T-helper 1 cell treated with Interleukin-12 subunit alpha and Interleukin-12 subunit beta and Interleukin-4 antibody, amounts not matched to agents 30 ng/mL and 1 ng/mL, for 36 hours (primary cell): Measurements from ENCODE around the gene RALGPS1. TPM values are rescaled to one million over a fixed set of nuclear protein-coding genes. Genes with fewer than 3 reads are reported as not detected.

Source experiments
- intact Hi-C: fragments of 100-400 bp; cut with micrococcal nuclease; formaldehyde crosslinking; loops from one replicate; pipeline ENCODE4 v1.15.1; 2024
- total RNA-seq: library from RNA; stranded (reverse); gene quantifications from 2 replicates; pipeline ENCODE4 v1.2.3, GENCODE V29; 2022

RALGPS1 gene
- total RNA-seq, 1 donor from 2014 or later, result 3.8 TPM

DNA sequence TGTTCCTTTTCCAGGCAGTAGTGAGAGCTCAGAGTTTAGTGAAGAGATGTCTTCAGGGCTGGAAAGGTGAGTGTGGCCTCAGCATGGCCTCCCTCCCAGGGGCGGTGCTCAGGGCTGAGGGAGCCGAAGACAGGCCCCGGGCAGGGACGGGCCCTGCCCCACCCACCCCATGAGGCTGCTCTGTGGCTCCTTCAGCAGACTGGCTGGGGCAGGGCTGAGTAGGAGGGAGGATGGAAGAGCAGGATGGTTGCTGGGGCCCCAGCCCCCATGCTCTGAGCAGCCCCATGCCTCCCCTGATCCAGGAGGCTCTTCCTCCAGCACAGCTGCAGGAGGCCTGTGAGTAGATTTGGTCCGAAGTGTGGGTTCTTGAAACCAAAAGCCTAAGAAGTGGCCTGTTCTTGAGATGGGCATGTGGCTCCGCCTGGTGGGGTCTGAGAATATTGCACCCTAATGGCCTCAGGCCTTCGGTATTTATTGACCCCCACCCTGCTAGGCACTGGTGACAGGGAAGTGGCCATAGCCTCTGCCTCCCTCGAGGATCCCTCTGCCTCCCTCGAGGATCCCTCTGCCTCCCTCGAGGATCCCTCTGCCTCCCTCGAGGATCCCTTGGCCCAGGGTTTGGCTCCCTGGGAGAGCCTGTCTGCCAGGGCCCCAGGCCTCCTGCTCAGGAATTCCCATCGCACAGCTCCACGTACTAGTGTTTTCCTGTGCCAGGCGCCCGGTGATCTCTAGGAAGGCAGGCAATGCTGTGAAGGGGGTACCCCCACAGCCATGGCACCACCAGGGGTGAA lies 284.6 kb downstream of the RALGPS1 start:
- intact Hi-C loops, result loop anchor here (1.0 to 2.0 kb wide), 4 partner anchors 213 to 338 kb away; partner anchors contain the start of gene ZBTB34

DNA sequence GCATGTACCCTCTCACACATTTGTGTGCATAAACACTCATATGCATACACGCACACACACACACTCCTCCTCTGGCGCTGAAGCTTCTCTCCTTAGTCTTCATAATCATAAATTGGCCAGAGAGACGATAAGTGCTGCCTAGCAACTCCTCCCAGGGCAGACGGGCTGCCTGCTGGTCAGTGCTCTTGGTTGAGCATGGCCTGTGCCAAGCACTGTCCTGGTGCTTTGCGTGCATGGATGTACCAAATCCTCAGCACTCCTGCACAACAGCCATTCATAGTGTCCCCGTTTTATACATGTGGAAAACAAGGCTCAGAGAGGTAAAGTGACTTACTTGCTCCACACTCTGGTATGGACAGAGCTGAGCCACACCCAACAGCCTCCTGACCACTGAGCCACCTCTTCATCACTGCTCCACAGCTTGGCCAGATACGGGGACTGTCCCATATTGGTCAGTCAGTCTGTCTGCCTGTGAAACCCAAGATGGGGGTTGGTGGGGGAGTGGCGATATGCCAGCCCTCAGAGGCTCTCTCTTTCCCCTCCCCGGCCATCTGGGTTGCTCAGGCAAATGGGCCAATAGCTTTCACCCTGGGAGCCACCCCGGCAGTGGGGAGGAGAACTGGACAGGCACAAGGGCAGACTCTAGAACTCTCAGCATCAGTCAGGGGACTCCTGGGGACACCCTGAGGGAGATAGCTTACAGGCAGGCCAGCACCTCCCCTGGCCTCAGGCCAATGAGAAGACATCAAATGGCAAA lies 285.7 kb downstream of the RALGPS1 start:
- intact Hi-C loops, result no loop called here

DNA sequence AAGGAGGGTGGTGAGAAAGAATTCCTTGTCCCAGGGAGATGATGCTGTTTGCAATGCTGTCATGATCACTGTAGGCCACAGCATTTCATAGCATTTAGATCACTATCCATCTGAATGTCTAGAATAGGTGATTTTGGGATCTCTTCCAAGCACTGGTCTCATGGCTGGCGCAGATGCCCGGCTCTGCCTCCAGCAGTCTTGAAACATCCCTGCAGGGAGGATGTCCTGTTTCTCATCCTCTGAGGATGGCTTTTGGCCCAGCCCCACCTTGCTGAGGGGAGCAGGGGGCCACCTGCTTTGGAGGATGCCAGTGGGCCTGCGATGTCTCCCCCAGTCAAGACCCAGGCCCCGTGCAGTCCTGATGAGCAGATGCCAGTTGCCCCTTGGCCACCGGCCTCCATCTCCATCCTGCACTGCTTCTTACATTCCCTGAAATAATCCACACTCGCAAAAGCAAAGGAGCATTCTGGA lies 286.5 kb downstream of the RALGPS1 start:
- intact Hi-C loops, result no loop called here

DNA sequence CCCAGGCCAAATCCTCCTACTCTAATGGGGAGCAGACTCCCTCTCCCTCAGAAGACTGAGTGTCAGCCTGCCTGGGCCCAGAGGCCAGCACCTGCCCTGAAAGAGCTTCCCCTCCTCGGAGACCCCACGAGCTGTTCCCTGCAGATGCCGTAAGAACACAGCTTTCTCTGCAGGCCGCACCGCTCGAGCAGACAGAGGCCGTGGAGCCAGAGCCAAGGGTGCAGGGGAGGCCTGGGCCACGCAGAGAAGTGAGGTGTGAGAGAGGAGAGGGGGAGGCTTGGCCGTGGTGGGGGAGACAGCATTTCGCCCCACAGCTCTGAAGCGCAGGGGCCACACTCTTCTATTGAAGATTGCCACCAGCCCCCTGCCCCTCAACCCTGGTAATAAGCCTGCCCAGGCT lies 287.1 kb downstream of the RALGPS1 start:
- intact Hi-C loops, result no loop called here

DNA sequence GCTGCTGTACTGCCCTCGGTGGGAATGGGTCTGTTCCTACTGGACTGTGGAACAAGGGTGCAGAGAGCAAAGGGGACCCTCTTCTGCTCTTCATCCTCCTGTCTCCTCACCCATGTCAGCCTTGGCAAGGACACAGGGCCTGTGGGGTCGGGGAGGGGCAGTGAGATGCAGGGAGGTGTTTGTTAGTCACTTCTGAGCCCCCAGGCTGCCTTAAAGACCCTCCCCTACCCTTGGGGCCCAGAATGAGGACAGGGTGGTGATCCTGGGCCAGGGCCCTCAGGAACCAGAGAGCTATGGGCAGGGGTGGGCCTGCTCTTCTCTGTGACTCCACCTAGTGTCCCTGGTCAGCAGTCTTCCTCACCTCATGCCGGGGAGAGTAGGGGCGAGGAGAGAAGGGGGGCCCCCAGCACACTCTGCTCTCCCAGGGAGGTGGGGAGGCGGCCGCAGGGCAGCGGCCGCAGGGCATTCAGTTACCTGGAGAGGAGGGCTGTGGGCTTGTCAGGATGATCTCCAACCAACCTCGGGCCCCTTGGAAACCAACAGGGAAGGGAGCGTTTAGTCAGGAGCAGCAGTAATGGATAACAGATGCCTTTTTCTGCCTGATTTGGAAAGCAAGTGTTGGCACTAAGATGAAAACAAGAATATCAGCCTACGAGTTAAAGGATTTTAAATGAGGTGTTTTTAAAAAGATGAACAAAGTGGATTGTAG lies 288.0 kb downstream of the RALGPS1 start:
- intact Hi-C loops, result no loop called here

DNA sequence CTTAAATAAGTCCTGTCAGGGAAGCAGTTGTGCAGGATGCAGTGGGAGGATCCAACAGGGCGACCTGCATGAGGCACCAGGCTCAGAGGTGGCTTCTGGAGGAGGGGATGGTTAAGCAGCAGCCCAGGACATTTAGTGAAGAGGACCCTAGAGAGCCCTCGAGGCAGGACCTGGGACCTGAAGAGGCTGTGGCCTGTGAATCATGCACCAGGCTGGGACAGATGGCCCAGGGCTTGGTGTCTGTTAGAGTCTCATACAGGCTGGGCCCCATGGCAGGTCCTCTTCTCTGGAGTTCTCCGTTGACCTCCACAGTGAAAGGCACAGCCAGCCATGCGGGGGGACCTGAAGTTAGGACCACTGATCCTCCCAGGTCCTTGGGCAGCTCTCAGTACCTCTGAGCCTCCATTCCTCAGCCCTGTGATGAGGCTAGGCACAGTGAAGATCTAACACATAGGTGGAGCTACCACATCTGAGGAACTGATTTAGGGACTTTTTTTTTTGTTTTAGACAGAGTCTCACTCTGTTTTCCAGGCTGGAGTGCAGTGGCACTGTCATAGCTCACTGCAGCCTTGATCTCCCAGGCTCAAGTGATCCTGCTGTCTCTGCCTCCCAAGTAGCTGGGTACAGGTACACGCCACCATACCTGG lies 289.2 kb downstream of the RALGPS1 start:
- intact Hi-C loops, result no loop called here

DNA sequence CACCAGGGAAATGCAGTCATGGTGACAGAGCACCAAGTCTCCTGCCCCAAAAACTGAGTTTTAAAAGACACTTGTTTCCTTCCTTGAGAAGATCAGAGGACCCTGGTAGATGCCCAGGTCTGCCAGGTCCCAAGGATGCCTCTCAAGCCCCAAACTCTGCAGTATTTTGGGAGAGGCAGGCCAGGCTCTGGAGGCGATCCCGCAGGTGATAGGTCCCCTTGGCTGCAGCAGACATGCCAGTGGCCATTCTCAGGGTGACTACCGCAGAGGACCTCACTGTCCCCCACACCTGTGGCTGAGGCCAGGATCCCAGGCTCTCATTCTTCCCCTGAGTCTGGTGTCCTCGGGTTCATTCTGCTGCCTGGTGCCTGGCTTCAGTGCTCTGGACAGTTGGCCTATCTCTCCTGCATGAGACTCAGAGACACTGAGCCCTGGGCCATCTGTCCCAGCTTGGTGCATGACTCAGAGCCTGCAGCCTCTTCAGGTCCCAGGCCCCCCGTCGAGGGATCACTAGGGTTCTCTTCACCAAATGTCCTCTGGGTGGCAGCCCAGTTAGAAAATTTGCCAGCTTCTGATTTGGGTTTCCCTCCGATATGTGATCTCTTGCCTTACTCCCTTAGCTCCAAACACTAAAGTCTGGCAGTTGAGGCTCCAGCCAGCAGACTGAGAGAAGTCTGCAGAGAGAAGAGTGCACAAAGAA lies 290.3 kb downstream of the RALGPS1 start:
- intact Hi-C loops, result no loop called here

DNA sequence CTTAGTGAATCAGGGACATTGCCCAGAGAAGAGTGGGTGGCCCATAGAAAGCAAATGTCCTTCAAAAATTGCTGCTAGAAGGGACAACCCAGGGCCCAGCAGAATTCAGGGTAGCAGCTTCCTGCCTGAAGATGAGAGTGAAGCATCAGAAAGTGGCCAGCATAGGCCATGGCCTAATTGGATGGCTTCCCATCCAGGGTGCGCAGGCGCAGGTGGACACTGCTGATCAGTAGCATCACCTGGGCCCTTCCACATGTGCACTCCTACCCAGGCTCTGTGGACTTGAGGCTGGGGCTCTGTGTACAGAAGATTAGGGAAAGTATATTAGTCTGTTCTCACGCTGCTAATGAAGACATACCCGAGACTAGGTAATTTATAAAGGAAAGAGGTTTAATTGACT lies 291.4 kb downstream of the RALGPS1 start:
- intact Hi-C loops, result no loop called here

DNA sequence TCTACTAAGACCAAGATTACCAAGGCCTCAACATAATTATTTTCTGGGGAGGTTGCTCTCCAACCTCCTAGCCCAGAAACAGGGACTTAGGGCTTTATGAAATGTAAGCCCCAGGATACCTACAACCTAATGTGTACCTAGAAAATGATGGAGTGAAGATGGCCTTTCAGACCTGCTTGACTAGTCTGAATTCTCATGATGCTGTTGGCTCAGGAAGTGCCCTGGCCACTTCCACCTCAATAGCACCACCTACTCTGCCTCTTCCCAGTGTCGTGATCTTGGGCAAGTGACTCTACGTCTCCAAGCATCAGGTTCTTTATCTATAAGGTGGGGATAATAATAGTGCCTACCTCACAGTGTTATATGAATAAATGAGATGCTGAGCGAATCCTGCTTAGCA lies 292.1 kb downstream of the RALGPS1 start:
- intact Hi-C loops, result no loop called here

DNA sequence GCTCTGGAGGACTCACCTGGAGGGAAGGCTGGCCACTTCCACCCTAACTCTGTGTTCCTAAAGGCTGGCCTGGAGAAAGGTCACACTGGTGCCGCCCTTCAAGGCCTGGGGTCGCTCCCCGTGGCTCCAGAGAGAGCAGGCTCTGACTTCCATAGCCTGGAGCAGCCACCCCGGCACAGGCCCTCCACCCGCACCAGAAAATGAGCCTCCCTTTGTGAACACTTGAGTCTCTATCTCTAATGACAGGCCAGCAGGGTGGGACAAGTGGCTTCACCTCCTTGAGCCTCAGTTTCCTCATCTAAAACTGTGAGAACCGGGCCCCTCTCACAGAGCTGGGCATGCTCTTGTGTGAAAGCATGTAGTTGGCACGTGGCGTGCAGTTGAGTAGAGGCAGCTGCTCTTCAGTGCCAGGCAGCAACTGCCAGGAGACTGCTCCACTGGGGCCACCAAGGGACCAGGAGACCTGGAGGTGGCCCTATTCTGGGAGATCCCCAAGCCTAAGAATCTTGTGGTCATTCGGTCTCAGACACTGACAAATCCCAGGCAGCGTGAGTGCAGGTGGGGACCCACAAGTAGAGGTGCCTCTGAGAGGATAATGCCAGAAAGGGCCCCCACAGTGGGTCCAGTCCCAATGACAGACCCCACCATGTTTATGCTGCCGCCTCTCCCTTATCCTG lies 293.3 kb downstream of the RALGPS1 start:
- intact Hi-C loops, result no loop called here

DNA sequence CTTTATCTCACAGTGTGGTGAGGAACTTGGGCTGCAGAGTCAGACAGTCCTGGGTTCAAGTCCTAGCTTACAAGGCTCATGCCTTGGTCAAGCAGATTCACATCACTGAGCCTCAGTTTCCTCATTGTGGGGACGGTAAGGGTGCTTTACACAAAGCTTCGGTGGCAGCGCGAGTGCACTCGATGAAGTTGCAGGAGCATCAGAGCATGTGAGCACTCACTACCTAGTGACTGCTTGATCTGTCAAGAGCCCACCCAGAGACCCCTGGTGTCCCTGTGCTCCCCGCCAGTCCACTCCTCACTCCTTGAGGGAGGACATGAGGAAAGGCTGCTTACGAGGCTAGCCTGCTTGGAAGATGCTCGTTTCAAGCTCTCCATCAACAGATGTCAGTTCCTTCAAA lies 293.8 kb downstream of the RALGPS1 start:
- intact Hi-C loops, result no loop called here

DNA sequence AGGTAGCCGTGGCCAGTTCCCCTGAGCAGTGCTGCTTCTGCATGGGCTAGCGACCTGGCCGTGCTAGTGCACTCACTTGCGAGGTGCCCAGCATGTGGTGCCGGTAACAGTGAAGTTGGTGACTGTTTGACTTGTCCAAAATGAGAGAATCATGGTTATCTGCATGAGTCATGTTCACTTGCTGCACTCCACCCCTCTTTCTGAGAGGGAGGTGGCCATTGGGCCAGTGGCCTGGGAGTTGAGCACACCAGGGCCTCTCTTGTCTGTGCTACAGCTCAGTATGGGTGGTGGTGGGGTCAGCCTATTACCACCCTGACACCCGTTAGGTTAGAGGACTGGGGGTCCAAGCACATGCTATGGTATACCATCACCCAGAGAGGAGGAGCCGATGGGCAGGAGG lies 294.6 kb downstream of the RALGPS1 start:
- intact Hi-C loops, result no loop called here

DNA sequence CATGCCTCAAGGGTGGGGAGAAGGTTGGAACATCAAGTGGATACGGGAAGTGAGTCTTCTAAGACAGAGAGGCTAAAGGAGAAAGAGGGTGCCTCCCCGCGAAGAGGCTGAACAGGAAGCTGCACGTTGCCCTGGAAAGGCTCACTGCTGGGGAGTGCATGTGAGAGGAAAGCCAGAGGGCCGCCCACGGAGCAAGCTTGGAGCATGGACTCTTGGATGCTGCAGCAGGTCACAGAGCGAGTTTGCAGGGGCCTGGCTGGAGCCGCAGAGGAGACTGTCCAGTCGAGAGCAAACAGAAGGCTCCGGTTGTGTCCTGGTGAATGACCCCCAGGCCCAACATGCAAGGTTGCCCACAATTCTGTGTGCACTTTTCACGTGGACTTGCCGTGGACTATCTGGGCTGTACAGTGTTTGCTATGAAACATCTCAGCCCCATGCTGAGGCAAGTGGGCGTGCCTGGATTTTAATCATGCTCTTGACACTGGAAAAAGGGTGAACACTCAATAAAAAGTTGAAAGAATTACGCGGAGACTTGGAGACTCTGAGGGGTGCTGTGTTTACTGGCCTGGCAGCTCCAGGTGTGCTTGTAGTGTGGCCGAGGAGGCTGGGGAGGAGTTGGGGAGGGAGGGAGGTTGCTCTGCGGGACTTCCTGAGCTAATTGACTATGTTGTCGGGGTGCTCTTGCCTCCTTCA lies 295.5 kb downstream of the RALGPS1 start:
- intact Hi-C loops, result no loop called here

DNA sequence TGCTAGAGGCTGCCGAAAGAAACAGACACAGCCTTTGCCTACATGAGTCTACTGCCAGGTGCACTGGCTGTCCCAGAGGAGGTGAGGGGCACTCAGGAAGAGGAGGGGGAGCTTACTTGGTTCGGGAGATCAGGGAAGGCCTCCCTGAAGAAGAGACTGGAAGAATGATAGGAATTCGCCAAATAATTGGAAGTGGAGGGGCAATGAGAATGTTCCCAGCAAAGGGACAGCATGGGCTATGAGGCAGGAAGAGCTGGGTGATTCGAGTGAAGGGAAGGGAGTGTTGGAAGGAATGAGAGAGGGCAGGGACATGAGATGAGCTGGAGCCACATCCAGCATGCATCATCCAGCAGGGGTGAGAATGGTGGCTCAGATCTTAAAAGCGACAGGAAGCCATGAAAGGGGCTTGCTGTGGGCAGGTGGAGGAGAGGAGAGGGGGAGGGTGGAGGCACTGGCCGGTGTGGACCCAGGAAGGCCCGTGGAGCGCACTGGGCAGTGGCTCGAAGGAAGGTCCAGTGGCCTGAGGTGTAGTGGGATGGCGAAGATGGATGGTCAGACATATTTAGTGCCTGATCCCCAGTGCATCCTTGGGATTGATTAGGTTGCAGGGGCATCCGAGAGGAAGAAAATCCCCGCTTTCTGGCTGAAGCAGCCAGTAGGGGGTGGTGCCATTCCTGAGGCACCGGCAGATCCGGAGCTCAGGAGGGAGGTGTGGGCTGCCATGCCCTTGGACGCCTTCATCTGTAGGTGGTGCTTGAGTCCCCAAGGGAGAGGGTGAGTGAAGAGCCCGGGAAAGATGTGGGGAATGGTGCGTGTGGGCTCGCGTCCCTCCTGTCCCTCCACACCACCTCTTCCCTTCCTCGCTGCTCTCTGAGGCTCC lies 296.5 kb downstream of the RALGPS1 start:
- intact Hi-C loops, result no loop called here

DNA sequence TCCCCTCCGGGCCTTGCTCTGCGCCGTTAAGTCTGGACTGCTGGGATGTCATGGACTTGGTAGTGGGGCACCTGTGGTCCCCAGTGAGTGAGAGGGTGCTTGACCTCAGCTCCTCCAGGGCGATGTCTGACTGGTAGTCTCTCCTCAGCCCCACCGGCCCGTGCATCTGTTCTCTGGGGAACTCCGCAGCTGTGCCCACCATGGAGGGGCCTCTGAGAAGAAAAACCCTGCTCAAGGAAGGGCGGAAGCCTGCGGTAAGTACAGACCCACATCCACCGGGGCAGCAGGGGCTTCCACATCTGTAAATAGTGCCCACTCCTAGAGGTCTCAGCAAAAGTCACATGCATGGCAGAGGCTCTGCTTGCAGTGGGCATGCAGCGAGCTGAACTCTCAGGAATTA lies 297.4 kb downstream of the RALGPS1 start:
- intact Hi-C loops, result no loop called here

DNA sequence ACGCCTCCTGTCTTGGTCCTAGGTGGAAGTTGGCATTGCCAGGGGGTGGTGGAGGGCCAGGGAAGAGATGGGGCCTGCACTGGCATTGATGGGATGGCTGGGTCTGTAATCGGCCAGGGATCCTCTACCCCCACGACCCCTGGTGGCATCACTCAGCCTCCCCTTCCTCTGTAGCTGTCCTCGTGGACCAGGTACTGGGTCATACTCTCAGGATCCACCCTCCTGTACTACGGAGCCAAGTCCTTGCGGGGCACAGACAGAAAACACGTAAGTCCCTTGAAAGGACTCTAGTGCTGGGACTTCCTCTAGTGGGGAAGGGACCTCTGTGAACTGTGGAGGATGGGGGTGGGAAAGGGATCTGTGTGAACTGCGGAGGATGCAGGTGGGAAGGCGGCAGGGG lies 297.9 kb downstream of the RALGPS1 start:
- intact Hi-C loops, result no loop called here

DNA sequence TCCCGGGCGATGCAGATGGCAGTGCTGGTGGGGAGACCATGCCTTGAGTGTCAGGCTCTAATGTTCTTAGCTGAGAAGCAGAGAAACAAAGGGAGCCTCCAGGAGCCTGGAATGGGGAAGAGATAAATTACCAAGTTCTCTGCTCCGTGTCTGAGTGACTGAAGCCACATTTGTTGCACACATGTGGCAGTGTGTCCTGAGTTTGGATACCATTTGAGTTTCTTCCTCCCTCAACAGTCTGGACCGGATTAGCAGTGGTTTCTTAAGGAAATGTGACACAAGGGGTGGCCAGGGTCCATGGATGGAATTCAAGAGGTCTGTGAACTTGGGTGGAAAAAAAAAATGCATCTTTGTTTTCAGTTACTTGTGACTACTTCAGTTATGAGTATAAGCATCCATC lies 299.3 kb downstream of the RALGPS1 start:
- intact Hi-C loops, result loop anchor here (1.0 kb wide), 6 partner anchors 182 to 707 kb away; partner anchors contain the start of genes LRSAM1 and RPL12
